GM20431 (cell line): ENCODE results near the gene A1BG.

Experiments used
- in situ Hi-C: fragments of 300-500 bp; cut with MseI, MboI; formaldehyde crosslinking; loops from one replicate; pipeline ENCODE4 v1.15.0; 2020; ENCODE audit warnings: low sequenced_read_pairs; ENCODE audit not compliant: unreplicated experiment

A1BG gene

GRCh38 chr19:58352760-58353671 is at the start of gene A1BG:
Gene A1BG, minus strand, starts transcription at chr19:58353492. Its CDS starts 55 bp downstream, at chr19:58353437.
- in situ Hi-C loops: no loop called here

GRCh38 chr19:58401840-58402421 is 48.6 kb upstream of the A1BG start:
- in situ Hi-C loops: no loop called here

GRCh38 chr19:58400916-58401839 is 47.9 kb upstream of the A1BG start:
- in situ Hi-C loops: no loop called here

GRCh38 chr19:58400316-58400915 is 47.1 kb upstream of the A1BG start:
- in situ Hi-C loops: no loop called here

GRCh38 chr19:58399903-58400302 is 46.6 kb upstream of the A1BG start:
- in situ Hi-C loops: no loop called here

- in situ Hi-C loops: no loop called here
Observed at GRCh38 chr19:58398545-58398944, 45.3 kb upstream of the A1BG start.

- in situ Hi-C loops: no loop called here
Observed at GRCh38 chr19:58398087-58398486, 44.8 kb upstream of the A1BG start.

GRCh38 chr19:58397533-58398037 is 44.3 kb upstream of the A1BG start:
- in situ Hi-C loops: no loop called here

GRCh38 chr19:58396691-58397532 is 43.6 kb upstream of the A1BG start:
- in situ Hi-C loops: no loop called here

- in situ Hi-C loops: no loop called here
Observed at GRCh38 chr19:58395979-58396627, 42.8 kb upstream of the A1BG start.

- in situ Hi-C loops: no loop called here
Observed at GRCh38 chr19:58395220-58395978, 42.1 kb upstream of the A1BG start, which contains the start of gene RNF225. Gene RNF225, plus strand, starts transcription at chr19:58395656. Its CDS starts 434 bp downstream, at chr19:58396090.

- in situ Hi-C loops: no loop called here
Observed at GRCh38 chr19:58394821-58395219, 41.5 kb upstream of the A1BG start.

- in situ Hi-C loops: no loop called here
Observed at GRCh38 chr19:58393725-58394033, 40.4 kb upstream of the A1BG start.

GRCh38 chr19:58392945-58393724 is 39.8 kb upstream of the A1BG start:
- in situ Hi-C loops: no loop called here

- in situ Hi-C loops: no loop called here
Observed at GRCh38 chr19:58388175-58388526, 34.9 kb upstream of the A1BG start.

GRCh38 chr19:58387338-58388174 is 34.3 kb upstream of the A1BG start:
- in situ Hi-C loops: no loop called here
